Fibroblast of mammary gland (primary cell): ENCODE data around the gene MED12L.

Experiments
- DNase-seq: peaks from one replicate; pipeline ENCODE4 v3.0.0-alpha.2; 2010; ENCODE audit warnings: low read depth
- H3K4me3 ChIP-seq: 2 replicates; pipeline ENCODE4 v1.5.1; 2011; ENCODE audit warnings: low read depth, mild to moderate bottlenecking, low read length, moderate library complexity; ENCODE audit not compliant: control insufficient read depth
- TF ChIP-seq, protein P1 (sequence below): conservative IDR thresholded peaks from 2 replicates; pipeline ENCODE4 v1.5.1; 2011; ENCODE audit warnings: low read depth, low read length, inconsistent platforms; ENCODE audit not compliant: control insufficient read depth, insufficient read depth

The MED12L gene

DNA sequence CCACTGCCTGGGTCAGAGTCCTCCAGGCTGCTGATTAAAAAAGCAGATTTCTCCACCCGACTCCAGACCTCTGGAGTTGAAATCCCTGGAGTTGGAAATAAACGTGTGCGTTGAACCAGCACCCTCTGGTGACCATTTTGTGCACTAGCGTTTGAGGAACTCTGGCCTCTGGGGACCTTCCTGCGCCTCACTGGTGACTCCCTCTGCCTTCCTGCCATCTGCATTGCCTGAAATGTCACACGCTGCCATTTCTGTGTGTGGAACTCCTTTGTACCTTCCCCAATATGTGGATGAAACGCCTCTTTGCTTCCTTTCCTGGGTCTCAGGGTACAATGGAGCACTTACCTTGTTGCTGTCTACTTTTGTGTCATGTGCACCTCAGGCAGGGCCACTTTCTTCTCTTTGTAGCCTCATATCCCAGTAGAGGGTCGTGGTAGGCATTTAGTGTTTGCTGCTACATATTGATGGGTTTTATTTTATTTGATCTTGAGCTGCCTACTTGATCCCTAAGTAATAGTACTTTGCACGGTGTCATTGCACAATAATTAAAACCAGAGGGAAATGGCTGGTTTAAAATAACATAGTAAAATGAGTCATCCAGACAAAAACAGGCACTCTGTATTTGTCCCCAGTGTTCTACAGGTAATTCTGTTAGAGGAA, 60.7 kb downstream of the MED12L start:
- DNase-seq: peak; percentile 81
- TF ChIP-seq, protein P1, sequence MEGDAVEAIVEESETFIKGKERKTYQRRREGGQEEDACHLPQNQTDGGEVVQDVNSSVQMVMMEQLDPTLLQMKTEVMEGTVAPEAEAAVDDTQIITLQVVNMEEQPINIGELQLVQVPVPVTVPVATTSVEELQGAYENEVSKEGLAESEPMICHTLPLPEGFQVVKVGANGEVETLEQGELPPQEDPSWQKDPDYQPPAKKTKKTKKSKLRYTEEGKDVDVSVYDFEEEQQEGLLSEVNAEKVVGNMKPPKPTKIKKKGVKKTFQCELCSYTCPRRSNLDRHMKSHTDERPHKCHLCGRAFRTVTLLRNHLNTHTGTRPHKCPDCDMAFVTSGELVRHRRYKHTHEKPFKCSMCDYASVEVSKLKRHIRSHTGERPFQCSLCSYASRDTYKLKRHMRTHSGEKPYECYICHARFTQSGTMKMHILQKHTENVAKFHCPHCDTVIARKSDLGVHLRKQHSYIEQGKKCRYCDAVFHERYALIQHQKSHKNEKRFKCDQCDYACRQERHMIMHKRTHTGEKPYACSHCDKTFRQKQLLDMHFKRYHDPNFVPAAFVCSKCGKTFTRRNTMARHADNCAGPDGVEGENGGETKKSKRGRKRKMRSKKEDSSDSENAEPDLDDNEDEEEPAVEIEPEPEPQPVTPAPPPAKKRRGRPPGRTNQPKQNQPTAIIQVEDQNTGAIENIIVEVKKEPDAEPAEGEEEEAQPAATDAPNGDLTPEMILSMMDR: peak; percentile 97
- H3K4me3 ChIP-seq: no peak overlapping the region

DNA sequence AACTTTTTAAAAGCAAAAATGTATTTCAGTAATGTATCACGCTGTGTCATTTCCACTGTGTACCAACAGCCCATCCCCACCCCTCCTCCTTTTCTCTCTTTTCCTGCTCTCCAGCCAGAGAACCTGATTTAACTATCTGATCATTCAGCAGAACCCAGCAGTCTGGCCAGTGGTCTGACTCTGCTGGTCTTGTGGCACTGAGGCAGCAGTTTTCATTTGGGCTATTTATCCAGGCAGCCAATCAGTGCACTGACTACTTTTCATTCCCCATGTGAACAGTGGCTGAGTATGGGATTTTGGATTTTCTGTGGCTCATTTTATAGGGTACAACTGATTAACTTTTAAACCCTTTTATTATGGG, 61.2 kb downstream of the MED12L start:
- H3K4me3 ChIP-seq: no peak overlapping the region
- TF ChIP-seq, protein P1: no peak
- no peak for DNase-seq

DNA sequence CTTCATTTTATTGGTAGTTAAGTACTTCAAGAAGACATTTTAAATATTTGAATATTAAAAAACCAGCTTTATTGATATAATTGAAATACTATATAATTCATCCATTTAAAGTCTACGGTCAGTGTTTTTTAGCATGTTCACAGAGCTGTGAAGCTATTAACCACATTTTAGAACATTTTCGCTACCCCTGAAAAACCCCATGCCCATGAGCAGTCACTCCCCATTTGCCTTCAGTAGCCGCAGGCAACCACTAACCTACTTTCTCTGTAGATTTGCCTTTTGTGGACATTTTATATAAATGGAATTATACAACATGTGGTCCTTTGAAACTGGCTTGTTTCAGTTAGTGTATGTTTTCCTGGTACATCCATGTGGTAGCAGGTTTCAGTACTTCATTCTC, 61.8 kb downstream of the MED12L start:
- no peak overlapping the region for H3K4me3 ChIP-seq
- no peak for DNase-seq
- TF ChIP-seq, protein P1: no peak

DNA sequence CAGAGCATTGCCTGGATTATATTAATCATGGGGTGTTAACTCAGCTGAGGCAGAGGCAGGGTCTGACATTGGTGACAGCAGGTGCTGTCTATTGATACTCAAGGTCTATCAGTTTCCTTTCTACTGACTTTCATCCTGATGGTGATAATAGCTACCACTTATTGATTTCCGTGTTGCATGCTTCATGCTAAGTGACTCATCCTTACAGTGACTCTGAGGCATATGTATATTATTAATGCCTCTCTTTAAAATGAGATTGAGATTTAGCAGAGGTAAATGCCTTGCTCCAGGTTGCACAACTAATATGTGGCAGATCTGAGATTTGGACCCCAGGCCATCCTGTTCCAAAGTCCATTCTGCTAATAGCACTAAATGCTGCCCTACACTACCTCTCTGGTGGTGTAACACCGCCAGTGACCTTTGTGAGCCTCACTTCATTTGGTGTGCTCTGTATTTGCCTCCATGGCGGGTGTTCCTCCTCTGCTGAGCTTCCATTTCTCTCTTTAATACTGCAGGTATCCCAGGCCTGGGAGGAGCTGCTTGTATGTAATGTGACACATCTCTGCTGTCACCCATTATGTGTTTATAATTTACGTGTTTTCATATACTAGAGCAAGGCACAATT, 67.1 kb downstream of the MED12L start:
- no peak for DNase-seq
- TF ChIP-seq, protein P1: no peak

GRCh38 chr3:151154566-151154965, 69.1 kb downstream of the MED12L start:
- H3K4me3 ChIP-seq: no peak overlapping the region
- TF ChIP-seq, protein P1: no peak
- DNase-seq: no peak

More for the DNA sequence above, 67.1 kb downstream of the MED12L start:
- no peak overlapping the region for H3K4me3 ChIP-seq

GRCh38 chr3:151155409-151156128, 70.1 kb downstream of the MED12L start:
- H3K4me3 ChIP-seq: no peak overlapping the region
- no peak for DNase-seq
- TF ChIP-seq, protein P1: no peak
